ENCODE measurements around the gene ARHGEF39.

ARHGEF39 gene

GRCh38 chr9:35664531-35665470 is at the start of gene ARHGEF39:
Gene ARHGEF39, minus strand, starts transcription at chr9:35665195. Its CDS starts 26 bp downstream, at chr9:35665169.
- peak; percentile 72 for DNase-seq

- no peak for DNase-seq
Observed at GRCh38 chr9:35714123-35714522, 49.1 kb upstream of the ARHGEF39 start.

GRCh38 chr9:35713578-35713977 is 48.6 kb upstream of the ARHGEF39 start:
- DNase-seq: no peak

GRCh38 chr9:35712762-35713400 is 47.9 kb upstream of the ARHGEF39 start:
- no peak for DNase-seq

GRCh38 chr9:35711501-35712428 is 46.8 kb upstream of the ARHGEF39 start:
- no peak for DNase-seq

GRCh38 chr9:35710818-35711500 is 46.0 kb upstream of the ARHGEF39 start:
- no peak for DNase-seq

- no peak for DNase-seq
Observed at GRCh38 chr9:35708146-35708545, 43.2 kb upstream of the ARHGEF39 start.

- no peak for DNase-seq
Observed at GRCh38 chr9:35706951-35707350, 42.0 kb upstream of the ARHGEF39 start.

GRCh38 chr9:35705836-35706430 is 40.9 kb upstream of the ARHGEF39 start:
- no peak for DNase-seq

GRCh38 chr9:35705372-35705771 is 40.4 kb upstream of the ARHGEF39 start:
- no peak for DNase-seq

- no peak for DNase-seq
Observed at GRCh38 chr9:35703906-35704672, 39.1 kb upstream of the ARHGEF39 start.

GRCh38 chr9:35702696-35703095 is 37.7 kb upstream of the ARHGEF39 start:
- no peak for DNase-seq

- no peak for DNase-seq
Observed at GRCh38 chr9:35700942-35701341, 35.9 kb upstream of the ARHGEF39 start.

- no peak for DNase-seq
Observed at GRCh38 chr9:35700031-35700430, 35.0 kb upstream of the ARHGEF39 start.

GRCh38 chr9:35698231-35698630 is 33.2 kb upstream of the ARHGEF39 start:
- DNase-seq: no peak

GRCh38 chr9:35697486-35697885 is 32.5 kb upstream of the ARHGEF39 start:
- no peak for DNase-seq

GRCh38 chr9:35696520-35697215 is 31.7 kb upstream of the ARHGEF39 start:
- peak; percentile 71 for DNase-seq

- DNase-seq: no peak
Observed at GRCh38 chr9:35695943-35696401, 31.0 kb upstream of the ARHGEF39 start.

GRCh38 chr9:35691757-35692301 is 26.8 kb upstream of the ARHGEF39 start:
- no peak for DNase-seq

- no peak for DNase-seq
Observed at GRCh38 chr9:35691334-35691650, 26.3 kb upstream of the ARHGEF39 start.
